Gastroesophageal sphincter (tissue), 3 donors: ENCODE data around the gene HECW1.

Experiments
- CTCF ChIP-seq, 4 experiments: fragments of 200-600 bp in 2 of 4; fragments of 450-650 bp in 2 of 4; sonication (generic) in 1 of 4; IDR thresholded peaks; one replicate each; pipeline ENCODE4 v1.5.1; 2017 to 2019; ENCODE audit warnings: antibody characterized with exemption in 4 of 4, mild to moderate bottlenecking in 2 of 4, moderate library complexity in 2 of 4
- EP300 ChIP-seq: sonication (generic); formaldehyde crosslinking; IDR thresholded peaks from one replicate; pipeline ENCODE4 v1.6.1; 2017; ENCODE audit warnings: antibody characterized with exemption, mild to moderate bottlenecking
- POLR2A ChIP-seq, 2 donors: fragments of 450-650 bp; IDR thresholded peaks; one replicate each; pipeline ENCODE4 v1.6.1; 2017; ENCODE audit warnings: antibody characterized with exemption in 2 of 2, mild to moderate bottlenecking in 2 of 2, moderate library complexity in 1 of 2
- POLR2AphosphoS5 ChIP-seq: sonication (generic); formaldehyde crosslinking; IDR thresholded peaks from one replicate; pipeline ENCODE4 v1.6.1; 2017; ENCODE audit warnings: antibody characterized with exemption

DNA sequence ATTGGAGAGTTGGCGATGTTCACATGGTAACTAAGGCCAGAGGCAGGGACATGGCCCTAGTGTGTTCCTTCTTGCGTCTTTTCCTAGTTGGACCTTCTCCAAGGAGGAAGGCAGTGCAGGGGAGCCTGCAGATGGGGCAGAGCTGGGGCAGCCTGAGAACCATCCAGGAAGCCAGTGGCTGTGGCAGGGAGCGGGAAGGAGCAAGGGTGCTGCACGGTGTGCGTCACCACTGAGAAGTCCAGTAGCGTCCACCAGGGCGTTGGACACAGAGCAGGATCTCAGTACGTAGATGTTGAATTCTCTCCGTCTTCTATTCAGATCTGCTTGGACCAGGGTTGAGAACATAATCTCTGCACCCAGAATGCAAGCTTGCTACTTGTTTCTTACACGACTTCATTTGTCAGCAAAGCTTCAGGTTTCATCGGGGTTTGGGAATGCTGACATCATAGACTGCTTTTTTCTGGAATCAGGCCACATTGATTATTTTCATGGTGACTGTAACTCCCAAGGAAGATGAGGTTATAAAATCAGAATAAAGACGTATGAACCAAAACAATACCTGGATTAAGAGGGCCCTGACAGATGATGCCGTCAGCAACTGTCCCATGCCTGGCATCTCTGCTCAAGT lies 130.3 kb downstream of the HECW1 start:
- no peak for TF ChIP-seq CTCF (IDR thresholded peaks at IDR 0.05)
- no peak for TF ChIP-seq EP300
- TF ChIP-seq POLR2AphosphoS5 = no peak
- no peak for TF ChIP-seq POLR2A (IDR thresholded peaks at IDR 0.05)
